Measurements from ENCODE around the gene PPP1R1C. TPM values are rescaled to one million over a fixed set of nuclear protein-coding genes. Genes with fewer than 3 reads are reported as not detected.

The PPP1R1C gene
- total and polyA plus RNA-seq, 2 experiments from 2014 or later, result 3.5 to 18.8 TPM

- no peaks in the 10 kb centered on the region for H3F3A ChIP-seq (replicated peaks; ENCODE audit: low read depth)
- no peak overlapping the region for H3K4me3 Mint-ChIP-seq
- H3K27me3 Mint-ChIP-seq (ENCODE audit: insufficient read depth, low read depth, poor library complexity), result peaks cover 1% of the 10 kb centered on the region
- H2AFZ ChIP-seq, result no peak overlapping the region
- no peaks in the 10 kb centered on the region for H3K9me3 Mint-ChIP-seq
- H4K20me1 ChIP-seq (replicated peaks; ENCODE audit: insufficient read depth), result no peaks in the 10 kb centered on the region
- H3K4me2 ChIP-seq, result no peak overlapping the region
- no peak overlapping the region for H3K4me3 ChIP-seq
- TF ChIP-seq ZNF114 (CRISPR knock-in tag; IDR thresholded peaks at IDR 0.05) (no peak), ZNF462 (CRISPR knock-in tag; IDR thresholded peaks at IDR 0.05) (no peak), EZH2phosphoT487 (IDR thresholded peaks at IDR 0.05; ENCODE audit: unreplicated experiment) (no peak), ETS1 (IDR thresholded peaks at IDR 0.05) (no peak), CREB1 (CRISPR knock-in tag; IDR thresholded peaks at IDR 0.05; ENCODE audit: low read depth) (no peak), NANOG (IDR thresholded peaks at IDR 0.05; ENCODE audit: borderline replicate concordance) (no peak), ZNF331 (CRISPR knock-in tag; IDR thresholded peaks at IDR 0.05; ENCODE audit: low read depth) (no peak), POLR2AphosphoS5 (IDR thresholded peaks at IDR 0.05; ENCODE audit: low read depth) (no peak), JUNB (IDR thresholded peaks at IDR 0.05; ENCODE audit: unreplicated experiment) (no peak), EZH2 (IDR thresholded peaks at IDR 0.05; ENCODE audit: low read depth, unreplicated experiment) (no peak)
- H3K4me1 ChIP-seq (ENCODE audit: insufficient read depth), result no peaks in the 10 kb centered on the region
- no peak overlapping the region for H3K27ac ChIP-seq (ENCODE audit: low read depth)
- H3K27me3 ChIP-seq (ENCODE audit: insufficient read depth), result no peaks in the 10 kb centered on the region
- no peaks in the 10 kb centered on the region for H3K9me2 ChIP-seq (ENCODE audit: insufficient read depth)
- no peak for ATAC-seq
- H3K36me3 Mint-ChIP-seq (ENCODE audit: low read depth), result no peaks in the 10 kb centered on the region
- no peak for DNase-seq (ENCODE audit: low spot score)
- no peaks in the 10 kb centered on the region for H3K79me2 ChIP-seq (replicated peaks; ENCODE audit: insufficient read depth)
- no peak overlapping the region for H3K27ac Mint-ChIP-seq
- no peaks in the 10 kb centered on the region for H3K4me1 Mint-ChIP-seq
- H3K36me3 ChIP-seq (ENCODE audit: insufficient read depth), result no peaks in the 10 kb centered on the region
Measured at GRCh38 chr2:181937473-181937872, 48.2 kb upstream of the PPP1R1C start.

All from GM23338 (cell line).